Astrocyte of the spinal cord (primary cell): ENCODE measurements around the gene GNG7.
"Not testable (repeated sequence)": the region's sequence is repeated elsewhere in the genome, so short reads cannot be mapped to it uniquely, and the experiment has no call there.

Experiments used
- DNase-seq: peaks from one replicate; pipeline ENCODE4 v3.0.0; 2011; ENCODE audit warnings: low read depth, low spot score
- H3K4me3 ChIP-seq: 2 replicates; pipeline ENCODE4 v1.5.1; 2011; ENCODE audit warnings: low read depth, mild to moderate bottlenecking, low read length, moderate library complexity
- CTCF ChIP-seq: IDR thresholded peaks from 2 replicates; pipeline ENCODE4 v1.5.1; 2012; ENCODE audit warnings: low read depth, mild to moderate bottlenecking, low read length, inconsistent platforms
- in situ Hi-C: cut with HindIII; loops from 2 replicates; pipeline ENCODE4 v1.10.0; 2017; ENCODE audit warnings: low sequenced_read_pairs

The GNG7 gene

GRCh38 chr19:2685204-2685704 is 17.2 kb downstream of the GNG7 start:
- TF ChIP-seq CTCF = no peak
- no peak overlapping the region for H3K4me3 ChIP-seq
- DNase-seq = no peak
- in situ Hi-C loops = no loop called here

- no peak for DNase-seq
- in situ Hi-C loops = no loop called here
- H3K4me3 ChIP-seq = no peak overlapping the region
- TF ChIP-seq CTCF = no peak
Measured at GRCh38 chr19:2683430-2684003, 19.0 kb downstream of the GNG7 start.

GRCh38 chr19:2680808-2681207 is 21.7 kb downstream of the GNG7 start:
- TF ChIP-seq CTCF = no peak
- in situ Hi-C loops = no loop called here

GRCh38 chr19:2679439-2679838 is 23.1 kb downstream of the GNG7 start:
- no peak overlapping the region for H3K4me3 ChIP-seq
- in situ Hi-C loops = no loop called here
- no peak for DNase-seq
- TF ChIP-seq CTCF = no peak

More at GRCh38 chr19:2680808-2681207, 21.7 kb downstream of the GNG7 start:
- H3K4me3 ChIP-seq = no peak overlapping the region
- DNase-seq = no peak

GRCh38 chr19:2678948-2679347 is 23.5 kb downstream of the GNG7 start:
- in situ Hi-C loops, DNase-seq: not testable (repeated sequence)

GRCh38 chr19:2678044-2678671 is 24.3 kb downstream of the GNG7 start:
- TF ChIP-seq CTCF = no peak
- in situ Hi-C loops = no loop called here
- no peak overlapping the region for H3K4me3 ChIP-seq
- DNase-seq = no peak

More at GRCh38 chr19:2678948-2679347, 23.5 kb downstream of the GNG7 start:
- H3K4me3 ChIP-seq = not testable (repeated sequence)

GRCh38 chr19:2676823-2677222 is 25.7 kb downstream of the GNG7 start:
- no peak overlapping the region for H3K4me3 ChIP-seq
- no peak for DNase-seq
- in situ Hi-C loops = no loop called here
- no peak for TF ChIP-seq CTCF
